Hindlimb muscle (tissue), 1 donor: ENCODE data around the gene SMIM30. TPM values are rescaled to one million over a fixed set of nuclear protein-coding genes. Genes with fewer than 3 reads are reported as not detected.
"Not testable (repeated sequence)": the region's sequence is repeated elsewhere in the genome, so short reads cannot be mapped to it uniquely, and the experiment has no call there.

Experiments used
- DNase-seq: peaks from one replicate; pipeline ENCODE4 v3.0.0-alpha.2; 2013
- polyA plus RNA-seq: library from polyadenylated mRNA; unstranded; fragments of 120-200 nt; gene quantifications from one replicate; pipeline ENCODE4 v1.2.1, GENCODE V29; 2013; ENCODE audit not compliant: insufficient read length

Gene SMIM30, protein sequence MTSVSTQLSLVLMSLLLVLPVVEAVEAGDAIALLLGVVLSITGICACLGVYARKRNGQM
- polyA plus RNA-seq = 82.9 TPM

DNA sequence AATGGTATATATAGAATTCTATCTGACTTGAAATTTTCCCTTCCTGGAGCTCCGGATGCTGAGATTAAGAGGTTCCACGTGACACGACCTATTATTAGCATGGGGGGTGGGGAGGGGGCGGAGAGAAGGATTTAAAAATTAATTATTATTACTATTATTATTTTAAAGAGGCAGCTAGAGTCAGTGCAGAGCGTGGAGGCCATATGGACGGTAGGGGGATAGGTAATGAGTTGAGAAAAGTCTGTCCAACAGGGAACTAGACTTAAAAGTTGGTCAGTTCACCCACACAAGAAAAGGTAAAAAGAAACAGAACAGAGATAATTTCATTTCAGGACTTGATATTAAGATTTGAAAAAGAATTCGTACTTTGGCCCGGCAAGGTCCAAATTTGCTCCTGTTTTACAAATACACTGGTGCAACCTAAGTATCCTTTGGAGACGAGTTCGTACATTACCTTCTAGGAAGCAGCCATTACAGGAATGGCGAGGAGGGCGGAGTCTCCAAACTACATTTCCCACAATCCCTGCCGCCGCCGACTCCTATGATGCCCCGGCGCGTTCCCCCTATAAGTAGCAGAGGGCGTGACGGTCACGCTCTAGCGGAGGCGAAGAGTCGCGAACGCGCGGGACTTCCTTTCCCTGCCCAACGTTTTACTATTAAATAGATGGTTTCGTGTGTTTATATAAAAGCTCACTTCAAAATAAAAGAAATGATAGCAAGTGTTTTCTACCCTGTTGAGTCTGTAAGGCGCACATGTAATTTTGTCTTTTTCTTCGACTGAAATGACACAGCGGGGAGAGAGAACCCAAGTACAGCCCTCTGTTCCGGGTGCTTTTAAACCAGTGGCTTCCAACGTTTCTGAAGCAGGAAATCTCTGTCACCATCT lies at the start of gene SMIM30:
Gene SMIM30 (minus strand): TSS at position 481 of the 886 bp plus-strand sequence. CDS start 976 bp downstream, outside the sequence.
- peak; percentile 92 for DNase-seq

DNA sequence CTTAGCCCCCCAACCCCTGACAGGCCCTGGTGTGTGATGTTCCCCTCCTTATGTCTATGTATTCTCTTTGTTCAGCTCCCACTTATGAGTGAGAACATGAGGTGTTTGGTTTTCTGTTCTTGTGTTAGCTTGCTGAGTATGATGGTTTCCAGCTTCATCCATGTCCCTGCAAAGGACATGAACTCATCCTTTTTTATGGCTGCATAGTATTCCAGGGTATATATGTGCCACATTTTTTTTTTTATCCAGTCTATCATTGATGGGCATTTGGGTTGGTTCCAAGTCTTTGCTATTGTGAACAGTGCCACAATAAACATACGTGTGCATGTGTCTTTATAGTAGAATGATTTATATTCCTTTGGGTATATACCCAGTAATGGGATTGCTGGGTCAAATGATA lies 47.8 kb upstream of the SMIM30 start:
- not testable (repeated sequence) for DNase-seq

DNA sequence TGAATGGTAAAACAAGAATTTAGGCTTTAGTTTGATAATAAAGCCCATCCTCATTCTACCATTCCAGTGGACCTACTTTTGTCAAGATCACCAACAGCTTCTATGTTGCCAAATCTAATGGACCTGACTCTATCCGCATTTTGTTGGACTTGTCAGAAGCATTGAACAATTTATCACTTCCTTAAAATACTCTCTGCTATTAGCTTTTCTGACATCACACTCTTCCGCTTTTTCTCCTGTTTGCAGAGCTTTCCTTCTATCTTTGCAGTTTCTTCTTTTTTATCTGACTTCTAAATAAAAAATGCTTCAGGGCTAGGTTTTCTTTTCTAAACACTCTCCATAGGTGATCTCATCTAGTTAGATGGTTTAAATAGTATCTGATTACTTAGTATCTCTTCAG lies 42.7 kb upstream of the SMIM30 start:
- DNase-seq = no peak

DNA sequence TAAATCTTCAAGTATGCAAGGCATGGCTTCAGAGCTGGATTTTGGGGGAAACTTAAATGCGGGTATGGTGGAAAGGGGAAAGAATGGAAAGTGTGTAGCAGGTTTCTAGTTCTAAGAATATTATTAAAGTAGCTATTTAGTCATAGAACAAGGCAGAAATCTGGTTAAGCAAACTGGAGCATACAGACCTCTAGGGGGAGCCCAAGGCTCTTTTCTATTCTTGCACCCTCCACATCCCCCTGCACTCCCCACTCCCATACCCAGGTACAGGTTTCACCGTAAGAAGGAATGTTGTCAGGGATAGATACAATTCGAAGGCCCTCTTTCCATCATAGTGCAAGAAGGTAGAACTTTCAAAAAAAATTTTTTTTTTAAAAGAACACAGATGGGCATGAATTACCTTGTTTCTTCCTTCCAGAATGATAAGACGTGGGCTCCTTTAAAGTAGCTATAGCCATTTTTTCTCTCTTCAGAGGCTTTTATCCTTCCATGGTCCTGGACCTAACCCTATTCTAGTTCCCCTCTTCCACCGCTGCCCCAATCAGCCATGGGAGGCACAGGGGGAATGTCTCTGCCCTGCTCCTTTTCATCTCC lies 41.5 kb upstream of the SMIM30 start:
- peak; percentile 10 for DNase-seq

DNA sequence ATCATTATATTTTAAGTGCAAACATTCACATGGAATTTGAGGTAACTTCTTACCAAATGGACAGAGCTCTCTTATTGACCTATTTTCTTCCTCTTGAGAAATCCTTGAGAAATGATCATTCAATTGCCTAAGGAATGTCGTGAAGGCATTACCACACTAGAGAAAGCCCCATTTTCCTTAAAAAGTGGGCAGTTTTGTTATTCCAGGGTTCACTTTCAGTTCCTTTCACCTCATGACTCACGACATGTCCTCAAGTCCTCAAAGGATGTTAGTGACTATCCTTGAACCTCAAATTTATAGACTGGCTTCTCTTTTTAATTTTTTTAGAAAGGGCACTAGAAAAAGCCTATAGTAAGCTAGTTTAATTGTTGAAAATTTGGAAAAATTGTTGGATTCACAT lies 40.4 kb upstream of the SMIM30 start:
- no peak for DNase-seq

DNA sequence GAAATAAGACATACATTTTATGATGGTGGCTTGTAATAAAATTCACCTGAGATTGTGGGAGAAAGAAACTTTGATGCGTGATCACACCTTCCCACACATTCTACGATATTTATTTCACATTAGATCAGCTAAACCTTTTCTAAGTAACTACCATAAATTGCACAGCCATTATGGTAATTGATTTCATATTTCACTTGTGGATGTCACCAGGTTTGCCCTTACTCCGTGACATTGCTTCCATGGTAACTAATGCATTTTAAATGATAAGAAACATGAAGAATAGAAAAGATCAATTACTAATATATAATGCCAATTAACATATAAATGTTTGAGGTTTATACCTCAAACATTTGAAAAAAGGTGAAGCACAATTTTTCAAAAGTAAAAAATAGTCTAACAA lies 35.8 kb upstream of the SMIM30 start:
- DNase-seq = no peak

DNA sequence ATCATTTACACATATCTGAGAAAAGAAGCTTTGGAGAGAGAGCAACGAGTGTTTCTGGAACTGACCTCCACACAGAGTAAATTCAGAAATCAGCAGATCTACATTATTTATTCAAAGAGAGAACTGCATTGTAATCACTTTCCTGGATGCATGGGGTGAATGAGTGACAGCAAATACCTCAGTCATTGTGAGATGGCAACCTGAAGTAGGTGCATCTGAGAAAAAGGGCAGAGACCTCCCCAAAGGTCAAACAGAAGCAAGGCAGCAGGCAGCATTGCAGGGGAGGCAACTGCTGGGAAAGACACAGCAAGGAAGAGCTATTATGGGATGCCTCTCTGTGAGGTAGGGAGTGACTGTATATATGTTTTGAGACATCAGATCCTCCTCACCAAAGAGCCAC lies 26.5 kb upstream of the SMIM30 start:
- DNase-seq = no peak

DNA sequence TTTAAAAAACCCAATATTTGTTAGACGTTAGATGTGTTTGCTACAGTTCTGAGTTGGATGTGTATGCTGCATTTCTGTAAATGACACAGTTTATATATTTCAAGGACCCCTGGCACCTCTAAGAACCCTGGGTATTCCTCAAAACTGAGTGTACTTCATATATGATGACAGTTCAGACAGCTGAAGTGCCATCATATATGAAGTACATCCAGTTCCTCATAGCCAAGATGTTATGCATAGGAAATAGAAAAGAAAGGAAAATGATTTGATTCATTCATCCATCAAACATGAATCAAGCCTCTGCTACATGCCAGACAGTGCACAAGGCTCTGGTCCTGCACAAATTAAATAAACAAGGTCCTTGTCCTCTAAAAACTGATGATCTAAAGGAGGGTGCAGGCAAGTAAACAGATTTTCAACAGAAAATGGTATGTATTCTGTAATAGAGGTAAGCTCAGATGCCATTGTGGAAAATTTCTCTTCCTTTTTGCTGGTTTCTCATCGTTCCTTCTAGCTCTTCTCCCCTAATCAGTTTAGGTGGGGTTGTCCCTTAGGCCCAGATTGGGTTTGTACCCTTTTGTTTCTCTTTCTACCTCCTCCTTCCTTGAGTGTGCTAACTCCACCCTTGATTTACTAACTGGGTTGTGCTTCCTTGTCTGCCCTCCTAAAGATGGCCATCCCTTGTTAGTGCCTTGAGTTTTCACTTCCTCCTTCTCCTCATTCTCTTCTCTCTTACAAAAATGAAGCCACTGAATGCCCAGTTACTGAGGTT lies 25.3 kb upstream of the SMIM30 start:
- no peak for DNase-seq

DNA sequence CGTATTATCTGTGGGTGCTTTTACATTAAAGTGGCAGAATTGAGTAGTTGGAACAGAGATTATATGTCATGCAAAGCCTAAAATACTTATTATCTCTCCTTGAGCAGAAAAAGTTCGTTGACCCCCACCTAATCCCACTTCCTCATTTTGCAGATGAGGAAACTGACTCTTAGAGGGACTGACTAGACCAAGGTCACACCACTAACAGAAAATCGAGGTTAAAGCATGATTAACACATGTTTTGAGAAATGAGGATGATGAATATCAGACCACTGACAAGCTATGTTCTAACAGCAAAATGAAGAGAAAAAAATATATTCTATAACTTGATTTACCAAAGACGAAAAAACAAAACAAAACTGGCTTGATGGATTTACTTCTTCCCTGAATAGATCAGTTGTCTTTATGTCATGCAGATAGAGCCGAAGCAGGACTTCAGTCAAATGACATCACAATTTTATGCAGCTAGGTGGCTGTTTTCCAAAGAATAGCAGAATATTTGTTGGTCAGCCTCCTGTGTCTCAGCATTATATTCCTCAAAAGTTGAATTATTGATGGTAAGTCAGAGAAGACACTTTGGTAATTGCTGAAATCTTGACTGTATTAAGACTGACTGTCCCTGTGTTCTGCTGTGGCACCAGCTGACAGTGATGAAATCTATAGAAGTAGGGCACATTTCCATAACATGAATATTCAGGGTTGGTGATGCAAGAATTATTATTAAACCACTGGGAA lies 24.2 kb upstream of the SMIM30 start:
- no peak for DNase-seq

DNA sequence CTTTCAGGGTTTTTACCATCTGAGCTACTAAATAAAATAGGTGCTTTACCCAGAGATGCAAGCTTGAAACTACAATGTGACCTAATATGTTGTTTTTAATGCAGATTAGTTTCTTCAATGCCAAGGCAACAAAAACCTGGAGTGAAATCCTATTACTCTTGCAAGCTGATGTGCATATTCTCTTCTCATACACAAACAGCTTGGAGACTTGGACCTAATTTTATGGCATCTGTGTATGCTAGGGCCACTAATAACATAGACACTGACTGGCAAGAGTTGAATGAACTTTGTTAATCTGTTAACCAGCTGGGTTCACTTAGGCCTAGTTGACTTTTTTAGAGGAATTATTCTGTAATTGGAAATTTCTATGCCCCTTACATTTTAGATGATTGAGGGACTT lies 23.4 kb upstream of the SMIM30 start:
- DNase-seq = no peak

DNA sequence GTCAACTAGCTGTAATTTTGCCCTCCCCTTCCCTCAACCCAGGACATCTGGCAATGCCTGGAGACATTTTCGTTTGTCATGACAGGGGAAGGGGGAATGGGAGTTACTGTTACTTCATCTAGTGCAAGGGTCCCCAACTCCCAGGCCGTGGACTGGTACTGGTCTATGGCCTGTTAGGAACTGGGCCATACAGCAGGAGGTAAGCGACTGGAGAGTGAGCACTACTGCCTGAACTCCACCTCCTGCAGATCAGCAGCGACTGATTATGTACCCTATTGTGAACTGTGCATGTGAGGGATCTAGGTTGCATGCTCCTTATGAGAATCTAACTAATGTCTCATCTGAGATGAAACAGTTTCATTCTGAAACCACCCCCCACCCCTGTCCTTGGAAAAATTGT lies 22.6 kb upstream of the SMIM30 start:
- no peak for DNase-seq

DNA sequence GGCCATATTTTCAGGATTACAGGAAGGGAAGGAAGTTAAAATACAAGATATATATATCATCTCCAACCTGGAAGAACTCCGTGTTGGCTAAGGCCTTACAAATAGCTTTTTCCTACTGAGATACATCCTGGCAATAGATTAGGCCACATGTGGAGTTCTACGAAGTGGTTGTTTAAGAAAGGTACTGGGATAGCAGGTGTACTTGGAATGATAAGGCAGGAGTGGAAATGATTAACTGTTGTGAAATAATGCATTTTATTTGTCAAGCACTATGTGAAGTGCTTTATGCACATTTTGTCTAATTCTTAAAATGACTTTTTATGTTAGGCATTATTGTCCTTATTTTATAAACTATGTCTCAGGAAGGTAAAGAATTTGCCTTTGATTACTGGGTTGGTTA lies 18.9 kb upstream of the SMIM30 start:
- DNase-seq = no peak

DNA sequence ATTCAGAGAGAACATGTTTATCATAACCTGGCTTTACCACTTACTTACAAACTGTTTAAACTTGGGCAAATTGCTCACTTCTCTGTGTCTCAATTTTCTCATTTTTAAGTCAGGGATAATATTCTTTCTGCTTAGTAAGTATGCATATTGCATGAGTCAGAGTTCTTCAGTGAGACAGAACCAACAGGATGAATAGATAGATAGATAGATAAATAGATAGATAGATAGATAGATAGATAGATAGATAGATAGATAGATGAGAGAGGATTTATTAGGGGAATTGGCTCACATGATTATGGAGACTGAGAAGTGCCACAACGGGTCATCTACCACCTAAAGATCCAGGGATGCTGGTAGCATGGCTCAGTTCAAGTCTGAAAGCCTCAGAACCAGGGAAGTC lies 15.7 kb upstream of the SMIM30 start:
- DNase-seq = no peak

DNA sequence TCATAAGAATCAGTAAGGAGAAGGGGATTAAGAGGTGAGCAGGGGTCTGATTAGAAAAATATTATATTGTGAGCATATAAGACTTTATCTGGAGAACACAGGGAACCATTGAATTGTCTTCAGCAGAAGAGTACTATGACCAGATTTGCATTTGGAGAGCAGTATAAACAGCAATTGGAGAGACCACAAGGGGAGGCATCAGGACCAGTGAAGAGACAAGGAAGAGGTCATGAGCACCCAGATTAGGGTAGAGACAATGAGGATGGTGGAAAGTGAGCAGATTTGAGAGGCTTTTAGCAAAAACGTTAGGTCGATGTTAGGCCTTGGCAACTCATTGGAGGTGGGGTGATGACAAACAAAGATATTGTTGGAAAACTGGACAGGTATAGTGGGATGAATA lies 13.0 kb upstream of the SMIM30 start:
- no peak for DNase-seq

DNA sequence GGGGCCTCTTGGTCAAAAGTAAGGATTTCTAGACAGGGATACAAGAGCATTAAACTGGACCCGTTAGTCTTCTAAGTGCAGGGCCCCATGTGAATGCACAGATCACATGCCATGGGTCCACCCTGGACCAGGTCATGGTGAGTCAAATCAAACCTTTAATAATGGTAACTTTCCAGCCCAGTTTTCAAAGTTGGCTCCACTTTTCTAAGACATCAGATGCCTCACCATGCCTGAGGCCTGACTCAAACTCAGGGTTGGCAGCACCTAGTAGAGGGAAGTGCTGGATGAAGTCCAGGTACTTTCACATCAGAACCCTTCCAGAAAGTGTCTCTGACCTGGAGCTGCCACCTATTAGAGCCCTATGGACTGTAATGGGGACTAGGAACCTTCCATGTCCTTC lies 9.7 kb upstream of the SMIM30 start:
- DNase-seq = no peak

DNA sequence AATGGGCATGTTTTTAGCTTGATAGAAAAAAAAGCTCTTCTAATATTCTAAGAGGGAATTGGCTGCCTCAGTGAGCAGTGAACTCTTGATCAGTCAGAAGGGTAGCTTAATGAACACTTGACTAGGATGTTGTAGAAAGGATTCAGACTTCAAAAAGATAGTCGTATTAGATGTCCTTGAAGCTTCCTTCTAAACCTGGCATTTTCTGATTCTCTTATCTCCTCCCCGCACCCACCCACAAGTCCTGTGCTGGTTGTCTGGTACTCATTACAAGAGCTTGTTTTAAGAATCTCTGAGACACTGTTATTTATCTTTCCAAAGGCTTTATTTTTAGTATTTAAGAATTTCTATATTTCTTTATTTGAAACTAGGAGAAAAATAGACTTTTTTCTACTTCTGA lies 7.4 kb upstream of the SMIM30 start:
- no peak for DNase-seq

DNA sequence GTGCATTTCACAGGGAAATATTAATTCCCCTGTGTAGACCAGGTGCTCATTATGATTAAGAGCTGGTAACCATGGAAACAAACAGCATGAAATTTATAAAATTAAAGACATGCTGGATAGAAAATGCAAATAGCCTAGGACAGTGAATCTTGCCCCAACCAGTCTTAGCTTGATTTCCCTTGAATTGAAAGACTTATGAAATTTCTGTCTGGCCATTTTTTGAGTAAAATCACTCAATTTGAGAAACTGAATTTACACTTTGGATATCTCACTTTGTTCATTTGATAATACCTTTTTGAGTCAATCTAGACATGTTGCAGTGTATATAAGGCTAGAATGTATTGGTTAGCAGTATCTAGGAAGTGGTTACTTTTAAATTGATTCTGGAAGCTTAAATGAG lies 4.4 kb upstream of the SMIM30 start:
- no peak for DNase-seq

DNA sequence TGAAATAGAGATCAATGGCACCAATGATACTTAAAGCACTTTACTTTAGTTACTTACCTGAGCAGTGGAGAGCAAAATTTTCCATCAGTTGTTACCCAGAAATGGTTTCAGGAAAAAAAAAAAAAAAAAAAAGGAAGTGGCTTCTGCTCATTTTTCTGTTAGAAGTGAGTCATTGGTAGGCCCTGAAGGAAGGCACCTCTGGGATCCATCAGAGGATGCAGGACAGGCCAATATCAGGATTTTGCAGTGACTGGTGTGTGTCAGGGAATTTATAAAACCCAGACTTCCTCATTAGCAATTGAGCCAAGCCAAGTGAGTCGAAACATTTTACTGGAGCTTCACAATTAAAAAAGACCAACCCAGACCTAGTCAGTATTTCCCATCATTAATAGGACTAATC lies 2.3 kb upstream of the SMIM30 start:
- no peak for DNase-seq

DNA sequence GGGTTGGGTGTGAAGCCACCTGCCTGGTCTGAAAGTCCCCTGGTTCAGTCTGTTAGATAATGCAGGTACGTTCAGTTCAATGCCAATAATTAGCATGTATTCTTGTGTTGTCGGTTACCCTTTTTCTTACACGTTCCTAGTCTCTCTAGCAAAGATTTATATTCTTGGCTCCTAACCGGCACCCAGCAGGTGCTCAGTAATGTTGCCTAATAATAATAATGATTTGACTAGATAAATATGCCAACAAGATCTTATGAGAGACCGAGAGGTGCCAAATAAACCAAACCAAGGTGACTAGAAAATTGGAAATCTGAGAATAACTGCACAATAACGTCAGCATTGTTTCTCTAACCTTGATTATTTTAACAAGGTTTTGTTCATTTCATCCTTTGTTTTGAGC lies 1.1 kb upstream of the SMIM30 start:
- no peak for DNase-seq

DNA sequence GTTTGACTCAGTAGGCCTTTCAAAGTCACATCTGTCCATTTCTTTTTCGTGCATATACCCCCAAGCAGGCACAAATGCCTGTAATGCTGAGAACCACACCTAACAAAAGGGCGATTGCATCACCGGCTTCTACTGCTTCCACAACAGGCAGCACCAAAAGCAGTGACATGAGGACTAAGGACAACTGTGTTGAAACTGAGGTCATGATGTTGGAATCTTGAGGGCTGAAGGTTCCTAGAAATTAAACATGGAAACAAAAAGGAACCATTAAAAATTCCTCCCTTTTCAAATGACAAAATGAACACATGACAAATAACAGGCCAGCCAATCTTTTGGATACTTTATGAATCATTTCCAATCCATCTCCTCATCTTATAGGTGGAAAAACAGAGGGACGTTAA lies 980 bp downstream of the SMIM30 start:
- not testable (repeated sequence) for DNase-seq

DNA sequence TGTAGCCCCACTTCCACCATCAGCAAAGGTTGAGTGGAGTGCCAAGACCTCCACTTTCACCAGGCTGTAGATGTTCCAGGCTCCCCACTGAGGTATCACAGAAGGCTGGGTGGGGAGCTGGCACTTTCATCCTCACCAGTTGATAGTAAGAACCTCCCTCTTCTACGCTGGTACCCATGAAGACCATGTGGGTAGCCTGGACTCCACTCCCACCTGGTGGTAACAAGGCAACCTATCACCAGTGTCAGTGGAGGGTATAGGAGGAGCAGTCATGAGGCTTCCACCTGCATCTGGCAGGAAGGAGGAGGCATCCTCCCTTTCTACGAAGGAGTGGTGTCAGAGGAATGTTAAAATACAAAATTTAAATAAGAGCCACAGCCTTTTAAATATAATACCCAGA lies 4.4 kb downstream of the SMIM30 start:
- no peak for DNase-seq

DNA sequence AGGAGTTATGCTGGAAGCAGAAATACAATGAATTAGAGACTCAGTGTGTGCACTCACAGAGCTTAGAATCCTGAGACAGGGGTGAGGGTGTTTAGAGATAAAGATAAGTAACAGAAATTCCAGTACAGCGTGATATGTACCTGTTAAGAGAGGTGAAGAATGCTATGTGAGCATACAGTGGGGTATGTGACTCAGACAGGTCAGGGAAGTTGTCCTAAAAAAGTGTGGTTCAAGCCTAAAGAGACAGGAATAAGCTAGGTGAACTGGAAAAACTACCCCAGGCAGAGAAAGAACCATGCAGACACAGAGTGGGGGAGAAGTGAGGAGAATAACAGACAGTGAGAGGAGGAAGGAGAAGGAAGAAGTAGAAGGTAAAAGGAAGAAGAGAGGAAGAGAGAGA lies 8.6 kb downstream of the SMIM30 start:
- DNase-seq = no peak
